K562 (cell line): ENCODE results near the gene TTC16. TPM values are rescaled to one million over a fixed set of nuclear protein-coding genes. Genes with fewer than 3 reads are reported as not detected.
A peak's percentile ranks its signal among the peaks of the same experiment; 100 is the strongest.

Source experiments
- ATF3 ChIP-seq, 2 experiments: fragments of 450-650 bp in 1 of 2; sonication (generic) in 1 of 2; formaldehyde crosslinking in 1 of 2; IDR thresholded peaks in 1 of 2; conservative IDR thresholded peaks in 1 of 2; 2 replicates each; pipeline versions ENCODE4 v1.6.1 to v1.8.1; 2016 to 2023; ENCODE audit warnings: mild to moderate bottlenecking in 2 of 2, moderate library complexity in 2 of 2, inconsistent platforms in 1 of 2, missing genetic modification reagents in 1 of 2
- COPS2 ChIP-seq: fragments of 450-650 bp; conservative IDR thresholded peaks from 2 replicates; pipeline ENCODE4 v1.6.1; 2016; ENCODE audit warnings: mild to moderate bottlenecking, moderate library complexity
- HLTF ChIP-seq: fragments of 450-650 bp; IDR thresholded peaks from 2 replicates; pipeline ENCODE4 v1.6.1; 2016
- JUN ChIP-seq, 2 experiments: sonication (generic) in 1 of 2; formaldehyde crosslinking in 1 of 2; IDR thresholded peaks; 2 replicates each; pipeline versions ENCODE4 v1.6.1 to v1.8.0; 2012 to 2022; ENCODE audit warnings: borderline replicate concordance in 2 of 2, mild to moderate bottlenecking in 2 of 2, improper control_type of control experiment in 1 of 2, low read depth in 1 of 2, low read length in 1 of 2, missing genetic modification reagents in 1 of 2
- NELFE ChIP-seq: IDR thresholded peaks from 2 replicates; pipeline ENCODE4 v1.6.1; 2011; ENCODE audit warnings: mild to moderate bottlenecking; ENCODE audit not compliant: insufficient read depth, insufficient read length
- NFIX ChIP-seq: fragments of 250-450 bp; sonication (Bioruptor Pico); IDR thresholded peaks from 2 replicates; pipeline ENCODE4 v1.4.0; 2020; ENCODE audit warnings: low read depth, mild to moderate bottlenecking, moderate library complexity
- PPARD ChIP-seq: fragments of 250-450 bp; sonication (Bioruptor Pico); IDR thresholded peaks from 2 replicates; pipeline ENCODE4 v1.8.0; 2022; ENCODE audit warnings: inconsistent platforms, mild to moderate bottlenecking, moderate library complexity
- RB1 ChIP-seq: fragments of 450-650 bp; IDR thresholded peaks from 2 replicates; pipeline ENCODE4 v1.6.1; 2017; ENCODE audit warnings: low read depth, mild to moderate bottlenecking
- SRSF3 ChIP-seq: fragments of 200-400 bp; formaldehyde crosslinking; IDR thresholded peaks from 2 replicates; pipeline ENCODE4 v1.6.1; 2016; ENCODE audit warnings: mild to moderate bottlenecking, low read length, moderate library complexity; ENCODE audit not compliant: insufficient read depth
- ZBTB7A ChIP-seq: IDR thresholded peaks from 2 replicates; pipeline ENCODE4 v1.6.1; 2011; ENCODE audit warnings: low read depth, mild to moderate bottlenecking, low read length, moderate library complexity, borderline replicate concordance; ENCODE audit not compliant: control insufficient read depth
- ZNF316 ChIP-seq: fragments of 450-650 bp; IDR thresholded peaks from 2 replicates; pipeline ENCODE4 v1.6.1; 2016
- ZNF586 ChIP-seq: fragments of 450-650 bp; formaldehyde crosslinking; conservative IDR thresholded peaks from 2 replicates; pipeline ENCODE4 v1.4.0; 2020; ENCODE audit warnings: mild to moderate bottlenecking, moderate library complexity
- ZNF785 ChIP-seq: fragments of 250-450 bp; sonication (Bioruptor Pico); IDR thresholded peaks from 2 replicates; pipeline ENCODE4 v1.4.0; 2020; ENCODE audit warnings: mild to moderate bottlenecking
- polyA plus RNA-seq, 8 experiments: library from polyadenylated mRNA; depleted of rRNA in 4 of 8; stranded (reverse) in 5 of 8; unstranded in 3 of 8; fragments of >200 nt; fragmentation: Nextera tagmentation in 2 of 8; fragmentation: Illumina TruSeq in 1 of 8; extraction: Ambion mirVana in 2 of 8; extraction: Trizol in 1 of 8; gene quantifications; 2 replicates each; pipeline versions ENCODE4 v1.2.1 to v1.2.3, GENCODE V29; 2011 to 2014; ENCODE audit warnings: inconsistent platforms in 1 of 8, missing spikeins in 1 of 8
- total RNA-seq, 7 experiments: library from RNA; depleted of rRNA in 6 of 7; stranded (reverse); fragments of >200 nt in 6 of 7; fragmentation: Illumina TruSeq in 2 of 7; extraction: Trizol in 2 of 7; gene quantifications; 2 replicates each; pipeline versions ENCODE4 v1.2.1 to v1.2.3, GENCODE V29; 2011 to 2021; ENCODE audit warnings: low replicate concordance in 1 of 7
- TF ChIP-seq, protein P1 (sequence below): fragments of 250-450 bp; sonication (Bioruptor Pico); IDR thresholded peaks from 2 replicates; pipeline ENCODE4 v1.5.0; 2022; ENCODE audit warnings: mild to moderate bottlenecking
- TF ChIP-seq, protein P2 (sequence below): sonication (generic); formaldehyde crosslinking; IDR thresholded peaks from 2 replicates; pipeline ENCODE4 v1.8.1; 2023; ENCODE audit warnings: missing genetic modification reagents, mild to moderate bottlenecking, borderline replicate concordance
- TF ChIP-seq, protein P3 (sequence below): sonication (generic); IDR thresholded peaks from 2 replicates; pipeline ENCODE4 v1.6.1; 2016

The TTC16 gene
- total and polyA plus RNA-seq, 9 of the 15 experiments (the other 6 are each of a cell fraction or from before 2014, with no cell fraction given) = 0.11 TPM; not detected in 8

GRCh38 chr9:127715470-127716337 lies at the start of gene TTC16, which contains the start of gene PTRH1 (continued):
- TF ChIP-seq, protein P1, sequence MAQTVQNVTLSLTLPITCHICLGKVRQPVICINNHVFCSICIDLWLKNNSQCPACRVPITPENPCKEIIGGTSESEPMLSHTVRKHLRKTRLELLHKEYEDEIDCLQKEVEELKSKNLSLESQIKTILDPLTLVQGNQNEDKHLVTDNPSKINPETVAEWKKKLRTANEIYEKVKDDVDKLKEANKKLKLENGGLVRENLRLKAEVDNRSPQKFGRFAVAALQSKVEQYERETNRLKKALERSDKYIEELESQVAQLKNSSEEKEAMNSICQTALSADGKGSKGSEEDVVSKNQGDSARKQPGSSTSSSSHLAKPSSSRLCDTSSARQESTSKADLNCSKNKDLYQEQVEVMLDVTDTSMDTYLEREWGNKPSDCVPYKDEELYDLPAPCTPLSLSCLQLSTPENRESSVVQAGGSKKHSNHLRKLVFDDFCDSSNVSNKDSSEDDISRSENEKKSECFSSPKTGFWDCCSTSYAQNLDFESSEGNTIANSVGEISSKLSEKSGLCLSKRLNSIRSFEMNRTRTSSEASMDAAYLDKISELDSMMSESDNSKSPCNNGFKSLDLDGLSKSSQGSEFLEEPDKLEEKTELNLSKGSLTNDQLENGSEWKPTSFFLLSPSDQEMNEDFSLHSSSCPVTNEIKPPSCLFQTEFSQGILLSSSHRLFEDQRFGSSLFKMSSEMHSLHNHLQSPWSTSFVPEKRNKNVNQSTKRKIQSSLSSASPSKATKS (CRISPR knock-in tag) = no peak
- TF ChIP-seq COPS2 = no peak
- TF ChIP-seq, protein P2, sequence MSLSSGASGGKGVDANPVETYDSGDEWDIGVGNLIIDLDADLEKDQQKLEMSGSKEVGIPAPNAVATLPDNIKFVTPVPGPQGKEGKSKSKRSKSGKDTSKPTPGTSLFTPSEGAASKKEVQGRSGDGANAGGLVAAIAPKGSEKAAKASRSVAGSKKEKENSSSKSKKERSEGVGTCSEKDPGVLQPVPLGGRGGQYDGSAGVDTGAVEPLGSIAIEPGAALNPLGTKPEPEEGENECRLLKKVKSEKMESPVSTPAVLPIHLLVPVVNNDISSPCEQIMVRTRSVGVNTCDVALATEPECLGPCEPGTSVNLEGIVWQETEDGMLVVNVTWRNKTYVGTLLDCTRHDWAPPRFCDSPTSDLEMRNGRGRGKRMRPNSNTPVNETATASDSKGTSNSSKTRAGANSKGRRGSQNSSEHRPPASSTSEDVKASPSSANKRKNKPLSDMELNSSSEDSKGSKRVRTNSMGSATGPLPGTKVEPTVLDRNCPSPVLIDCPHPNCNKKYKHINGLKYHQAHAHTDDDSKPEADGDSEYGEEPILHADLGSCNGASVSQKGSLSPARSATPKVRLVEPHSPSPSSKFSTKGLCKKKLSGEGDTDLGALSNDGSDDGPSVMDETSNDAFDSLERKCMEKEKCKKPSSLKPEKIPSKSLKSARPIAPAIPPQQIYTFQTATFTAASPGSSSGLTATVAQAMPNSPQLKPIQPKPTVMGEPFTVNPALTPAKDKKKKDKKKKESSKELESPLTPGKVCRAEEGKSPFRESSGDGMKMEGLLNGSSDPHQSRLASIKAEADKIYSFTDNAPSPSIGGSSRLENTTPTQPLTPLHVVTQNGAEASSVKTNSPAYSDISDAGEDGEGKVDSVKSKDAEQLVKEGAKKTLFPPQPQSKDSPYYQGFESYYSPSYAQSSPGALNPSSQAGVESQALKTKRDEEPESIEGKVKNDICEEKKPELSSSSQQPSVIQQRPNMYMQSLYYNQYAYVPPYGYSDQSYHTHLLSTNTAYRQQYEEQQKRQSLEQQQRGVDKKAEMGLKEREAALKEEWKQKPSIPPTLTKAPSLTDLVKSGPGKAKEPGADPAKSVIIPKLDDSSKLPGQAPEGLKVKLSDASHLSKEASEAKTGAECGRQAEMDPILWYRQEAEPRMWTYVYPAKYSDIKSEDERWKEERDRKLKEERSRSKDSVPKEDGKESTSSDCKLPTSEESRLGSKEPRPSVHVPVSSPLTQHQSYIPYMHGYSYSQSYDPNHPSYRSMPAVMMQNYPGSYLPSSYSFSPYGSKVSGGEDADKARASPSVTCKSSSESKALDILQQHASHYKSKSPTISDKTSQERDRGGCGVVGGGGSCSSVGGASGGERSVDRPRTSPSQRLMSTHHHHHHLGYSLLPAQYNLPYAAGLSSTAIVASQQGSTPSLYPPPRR (CRISPR knock-in tag) = no peak
- TF ChIP-seq, protein P3, sequence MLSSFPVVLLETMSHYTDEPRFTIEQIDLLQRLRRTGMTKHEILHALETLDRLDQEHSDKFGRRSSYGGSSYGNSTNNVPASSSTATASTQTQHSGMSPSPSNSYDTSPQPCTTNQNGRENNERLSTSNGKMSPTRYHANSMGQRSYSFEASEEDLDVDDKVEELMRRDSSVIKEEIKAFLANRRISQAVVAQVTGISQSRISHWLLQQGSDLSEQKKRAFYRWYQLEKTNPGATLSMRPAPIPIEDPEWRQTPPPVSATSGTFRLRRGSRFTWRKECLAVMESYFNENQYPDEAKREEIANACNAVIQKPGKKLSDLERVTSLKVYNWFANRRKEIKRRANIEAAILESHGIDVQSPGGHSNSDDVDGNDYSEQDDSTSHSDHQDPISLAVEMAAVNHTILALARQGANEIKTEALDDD = no peak
- no peak for TF ChIP-seq ZNF316
- TF ChIP-seq PPARD (CRISPR knock-in tag) = no peak
- no peak for TF ChIP-seq ZNF785 (CRISPR knock-in tag)
- TF ChIP-seq NFIX (CRISPR knock-in tag) = no peak
- no peak for TF ChIP-seq ZNF586 (CRISPR knock-in tag)
- no peak for TF ChIP-seq NELFE
- TF ChIP-seq JUN (IDR thresholded peaks at IDR 0.05; ENCODE audit: borderline replicate concordance, low read depth, low read length) = peak; percentile 69; the same call in 1 of the 2 replicates
- no peak for TF ChIP-seq JUN (CRISPR knock-in tag; IDR thresholded peaks at IDR 0.05; ENCODE audit: borderline replicate concordance)
- TF ChIP-seq SRSF3 = no peak
- TF ChIP-seq RB1 = peak; percentile 54; the same call in 1 of the 2 replicates
- TF ChIP-seq HLTF = no peak
- TF ChIP-seq ZBTB7A = 0 out of 2 replicates have a peak, but pooled peaks have one; percentile 5
- TF ChIP-seq ATF3 (IDR thresholded peaks at IDR 0.05) = peak; percentile 99
- TF ChIP-seq ATF3 (CRISPR knock-in tag; conservative IDR thresholded peaks at IDR 0.05) = peak; percentile 81; the same call in 1 of the 2 replicates
